H54 (cell line): ENCODE data around the gene INHA.

Source experiments
- DNase-seq: peaks from one replicate; pipeline ENCODE4 v3.0.0; 2011; ENCODE audit warnings: low spot score, mixed read lengths; ENCODE audit not compliant: insufficient read length
- FAIRE-seq: peaks from 3 replicates; lab custom pipeline; 2011; peaks lifted over from hg19 to GRCh38; lab: Jason Lieb, UNC
- POLR2A ChIP-seq: IDR thresholded peaks from 2 replicates; pipeline ENCODE4 v1.6.1; 2011; ENCODE audit warnings: low read depth, mild to moderate bottlenecking, low read length

The INHA gene

GRCh38 chr2:219559156-219559915 lies 12.8 kb upstream of the INHA start:
- no peak for FAIRE-seq
- TF ChIP-seq POLR2A = no peak

GRCh38 chr2:219560037-219560892 lies 11.8 kb upstream of the INHA start:
- FAIRE-seq (no peak), DNase-seq (no peak)
- TF ChIP-seq POLR2A = no peak

More at GRCh38 chr2:219559156-219559915, 12.8 kb upstream of the INHA start:
- DNase-seq = no peak

- TF ChIP-seq POLR2A = no peak
- DNase-seq (no peak), FAIRE-seq (no peak)
These were observed 11.3 kb upstream of the INHA start for GRCh38 chr2:219560893-219561178.

GRCh38 chr2:219561179-219562048 lies 10.7 kb upstream of the INHA start:
- TF ChIP-seq POLR2A = no peak
- DNase-seq (no peak), FAIRE-seq (no peak)

GRCh38 chr2:219562049-219563020 lies 9.8 kb upstream of the INHA start:
- DNase-seq (no peak), FAIRE-seq (no peak)
- no peak for TF ChIP-seq POLR2A

- no peak for DNase-seq
- TF ChIP-seq POLR2A = no peak
- no peak for FAIRE-seq
These were observed 8.7 kb upstream of the INHA start for GRCh38 chr2:219563271-219563928.

GRCh38 chr2:219565130-219566080 lies 6.7 kb upstream of the INHA start:
- no peak for FAIRE-seq
- no peak for TF ChIP-seq POLR2A
- no peak for DNase-seq

- FAIRE-seq (no peak), DNase-seq (no peak)
- TF ChIP-seq POLR2A = no peak
These were observed 5.5 kb upstream of the INHA start for GRCh38 chr2:219566640-219567039.

- FAIRE-seq (no peak), DNase-seq (no peak)
- TF ChIP-seq POLR2A = no peak
These were observed 5.0 kb upstream of the INHA start for GRCh38 chr2:219567131-219567530.

GRCh38 chr2:219567791-219568361 lies 4.2 kb upstream of the INHA start:
- TF ChIP-seq POLR2A = no peak
- no peak for FAIRE-seq
- DNase-seq = no peak

- FAIRE-seq (no peak), DNase-seq (no peak)
- TF ChIP-seq POLR2A = no peak
These were observed 3.1 kb upstream of the INHA start for GRCh38 chr2:219569041-219569440.
